Measurements from ENCODE around the gene DLL4.
"Not testable (repeated sequence)": the region's sequence is repeated elsewhere in the genome, so short reads cannot be mapped to it uniquely, and the experiment has no call there.

Gene DLL4

DNA sequence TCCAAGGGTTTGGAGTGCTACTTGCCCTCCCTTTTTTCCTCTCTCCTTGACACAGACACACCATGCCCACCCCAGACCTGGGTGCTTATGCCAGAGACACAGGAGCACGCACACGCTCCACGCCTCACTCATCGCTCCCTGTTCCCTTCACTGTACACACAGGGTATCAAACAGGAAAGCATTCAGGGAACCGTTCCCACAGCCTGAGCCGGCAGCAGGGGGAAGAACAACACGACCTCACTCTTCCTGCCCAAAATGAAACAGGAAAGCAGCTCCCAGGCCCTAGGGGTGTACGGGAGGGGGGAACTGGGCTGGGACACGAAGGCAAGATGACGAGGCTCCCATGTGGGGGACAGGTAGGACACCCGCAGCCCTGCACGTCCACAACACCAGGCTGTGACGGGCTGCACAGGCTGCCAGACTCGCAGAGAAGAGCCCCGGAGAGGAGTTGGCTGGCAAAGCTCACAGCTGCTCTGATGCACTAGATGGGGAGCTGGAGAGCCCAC, 11.2 kb downstream of the DLL4 start:
- no peak for DNase-seq (ENCODE audit: insufficient read length, low spot score)
- no peak for FAIRE-seq

DNA sequence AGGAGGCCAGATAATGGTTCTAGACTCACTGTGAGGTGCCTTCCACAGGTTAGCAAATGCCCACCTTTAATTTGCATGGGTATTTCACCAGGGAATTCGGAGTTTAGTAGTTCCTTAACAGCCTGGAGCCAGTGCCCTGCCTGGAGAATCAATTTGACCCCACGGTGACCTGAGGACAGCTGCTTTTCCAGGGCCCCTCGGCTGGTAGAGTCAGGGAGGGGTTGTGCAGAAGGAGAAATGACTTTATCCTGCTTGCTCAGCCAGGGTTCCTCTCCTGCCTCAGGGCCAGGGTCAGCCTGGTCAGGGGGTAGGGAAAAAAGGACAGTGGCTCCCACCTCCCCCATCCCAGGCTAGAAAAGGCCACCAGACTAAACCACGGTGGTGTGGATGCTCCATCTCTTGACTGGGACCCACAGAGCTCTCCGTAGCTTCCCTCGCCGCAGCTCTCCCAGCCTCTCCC, 12.0 kb downstream of the DLL4 start:
- FAIRE-seq (no peak), DNase-seq (ENCODE audit: insufficient read length, low spot score) (no peak)

DNA sequence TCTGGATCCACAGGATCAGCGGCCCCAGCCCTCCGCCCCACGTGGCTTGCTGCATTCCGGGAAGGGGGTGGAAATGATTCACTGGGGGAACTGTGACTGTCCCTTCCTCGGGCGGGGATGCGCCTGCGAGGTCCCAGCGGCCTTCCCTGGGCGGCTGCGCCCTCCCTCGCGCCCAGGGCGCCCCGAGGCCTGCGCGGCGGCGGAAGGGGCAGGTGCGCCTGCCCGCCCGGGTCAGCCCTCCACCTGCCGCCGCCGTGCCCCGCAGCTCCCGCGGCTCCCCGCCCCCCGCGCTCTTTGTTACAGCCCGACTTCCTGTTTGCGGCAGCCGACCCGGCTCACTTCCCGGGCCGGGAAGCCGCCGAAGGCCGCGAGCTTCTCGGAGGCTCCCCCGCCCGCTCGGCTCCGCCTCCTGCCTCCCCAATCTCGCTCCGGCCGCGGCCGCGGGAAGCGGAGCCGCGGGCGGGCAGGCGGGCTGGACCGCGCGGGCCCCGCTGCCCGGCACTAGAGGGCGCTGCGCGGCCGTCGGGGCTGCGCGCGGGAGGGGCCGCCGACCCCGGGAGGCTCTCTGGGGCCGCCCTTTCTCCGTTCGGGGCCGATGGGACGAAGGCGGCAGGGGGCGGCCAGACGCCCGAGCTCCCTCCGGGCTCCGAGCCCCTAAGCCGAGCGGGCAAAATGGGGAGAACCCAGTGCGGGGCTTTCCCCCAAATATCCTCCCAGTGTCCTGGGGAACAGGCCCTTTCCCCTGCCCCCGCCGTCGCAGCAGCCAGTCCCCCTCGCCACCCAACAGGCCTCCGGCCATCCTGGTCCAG, 12.6 kb downstream of the DLL4 start:
- FAIRE-seq (no peak), DNase-seq (ENCODE audit: insufficient read length, low spot score) (peak; percentile 76)

GRCh38 chr15:40942337-40942854, 13.3 kb downstream of the DLL4 start:
- FAIRE-seq (no peak), DNase-seq (ENCODE audit: insufficient read length, low spot score) (no peak)

DNA sequence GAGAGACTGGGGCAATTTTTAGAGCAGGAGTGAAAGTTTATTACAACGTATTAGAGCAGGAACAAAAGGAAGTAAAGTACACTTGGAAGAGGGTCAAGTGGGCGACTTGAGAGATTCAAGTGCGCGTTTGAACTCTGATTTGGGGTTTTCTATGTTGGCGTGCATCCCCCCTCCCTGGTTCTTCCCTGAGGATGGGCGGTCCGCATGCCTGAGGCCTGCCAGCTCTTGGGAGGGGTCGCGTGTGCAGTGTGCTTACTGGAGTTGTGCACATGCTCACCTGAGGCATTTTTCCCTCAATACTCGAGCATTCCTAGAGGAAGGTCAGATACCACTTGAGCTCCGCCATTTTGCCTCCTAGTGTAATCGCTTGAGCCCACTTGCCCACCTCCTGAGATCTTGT, 13.7 kb downstream of the DLL4 start:
- DNase-seq (ENCODE audit: insufficient read length, low spot score), result no peak
- FAIRE-seq, result no peak

DNA sequence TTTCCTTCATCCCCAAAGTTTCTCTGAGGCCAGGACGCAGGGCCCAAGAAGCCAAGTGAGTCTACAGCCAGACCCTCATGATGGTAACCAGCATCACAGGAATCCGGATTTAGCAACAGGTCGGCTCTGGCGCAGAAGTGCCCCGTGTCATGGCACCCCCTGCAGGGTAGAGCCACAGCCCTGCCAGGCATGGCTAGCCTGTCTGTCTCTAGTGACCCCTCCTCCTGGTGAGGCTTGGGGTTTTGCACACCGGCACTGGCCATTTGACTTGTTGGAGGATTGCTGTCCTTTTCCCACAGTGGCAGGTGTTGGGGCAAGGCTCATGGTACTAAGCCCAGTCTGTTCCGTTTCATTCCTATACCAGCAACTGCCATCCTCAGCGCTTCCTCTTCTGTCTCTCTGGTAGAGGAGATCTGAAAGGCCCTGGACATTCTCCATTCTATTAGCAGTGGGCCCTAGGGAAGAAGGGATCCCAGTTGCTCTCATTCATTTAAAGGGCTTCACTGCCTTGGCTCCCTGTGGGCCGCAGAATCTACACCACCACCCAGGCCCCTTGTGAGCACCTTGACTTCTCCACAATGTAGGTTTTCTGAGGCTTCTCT, 14.7 kb downstream of the DLL4 start:
- DNase-seq (ENCODE audit: insufficient read length, low spot score) (no peak), FAIRE-seq (no peak)

- FAIRE-seq (no peak), DNase-seq (ENCODE audit: insufficient read length, low spot score) (no peak)
Observed at GRCh38 chr15:40944510-40945296, 15.6 kb downstream of the DLL4 start.

GRCh38 chr15:40948706-40949473, 19.8 kb downstream of the DLL4 start:
- no peak for DNase-seq (ENCODE audit: insufficient read length, low spot score)
- FAIRE-seq, result no peak

GRCh38 chr15:40949756-40950207, 20.6 kb downstream of the DLL4 start:
- no peak for DNase-seq (ENCODE audit: insufficient read length, low spot score)

GRCh38 chr15:40951764-40952163, 22.6 kb downstream of the DLL4 start:
- FAIRE-seq, result no peak

More at GRCh38 chr15:40949756-40950207, 20.6 kb downstream of the DLL4 start:
- FAIRE-seq, result no peak

GRCh38 chr15:40952301-40952900, 23.3 kb downstream of the DLL4 start:
- FAIRE-seq (no peak), DNase-seq (ENCODE audit: insufficient read length, low spot score) (no peak)

More at GRCh38 chr15:40951764-40952163, 22.6 kb downstream of the DLL4 start:
- no peak for DNase-seq (ENCODE audit: insufficient read length, low spot score)

DNA sequence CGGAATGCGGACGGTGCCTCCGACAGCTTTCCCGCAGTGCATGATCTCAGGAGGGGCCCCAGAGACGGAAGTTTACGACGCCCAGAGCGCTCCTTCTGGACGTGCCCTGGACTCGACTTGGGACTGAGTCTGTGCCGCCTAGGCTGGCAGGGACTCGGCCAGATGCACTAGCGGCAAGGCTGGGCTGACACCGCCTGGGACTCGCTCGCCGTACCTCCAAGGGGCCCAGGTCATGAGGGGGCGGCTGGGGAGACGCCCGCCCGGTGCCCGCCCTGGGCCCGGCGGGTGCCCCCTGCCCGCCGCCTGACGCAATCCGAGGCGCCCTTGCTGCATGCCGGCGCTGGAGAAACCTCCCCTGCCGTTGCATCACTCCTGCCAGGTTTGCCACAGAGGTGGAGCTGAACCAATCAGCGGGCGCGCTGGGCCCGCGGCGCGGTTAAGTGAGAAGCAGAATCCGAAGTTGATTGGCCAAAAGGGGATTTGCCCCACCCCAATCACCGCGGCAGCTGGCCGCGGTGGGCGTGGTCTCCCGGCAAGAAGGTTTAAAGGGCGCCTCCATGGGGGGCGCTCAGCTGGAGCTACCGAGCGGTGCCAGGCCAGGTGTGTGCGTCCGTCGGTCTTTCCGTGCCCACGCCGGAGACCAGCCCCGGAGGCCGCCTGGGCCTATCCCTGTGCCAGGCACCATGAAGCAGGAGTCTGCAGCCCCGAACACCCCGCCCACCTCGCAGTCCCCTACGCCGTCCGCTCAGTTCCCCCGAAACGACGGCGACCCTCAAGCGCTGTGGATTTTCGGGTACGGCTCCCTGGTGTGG, 24.0 kb downstream of the DLL4 start, which contains the start of gene CHAC1:
Gene CHAC1, plus strand, starts transcription at position 571 of the 812 bp plus-strand sequence. Its CDS starts 113 bp downstream, at position 684.
- DNase-seq (ENCODE audit: insufficient read length, low spot score), result peak; percentile 98
- FAIRE-seq, result peak; percentile 91

DNA sequence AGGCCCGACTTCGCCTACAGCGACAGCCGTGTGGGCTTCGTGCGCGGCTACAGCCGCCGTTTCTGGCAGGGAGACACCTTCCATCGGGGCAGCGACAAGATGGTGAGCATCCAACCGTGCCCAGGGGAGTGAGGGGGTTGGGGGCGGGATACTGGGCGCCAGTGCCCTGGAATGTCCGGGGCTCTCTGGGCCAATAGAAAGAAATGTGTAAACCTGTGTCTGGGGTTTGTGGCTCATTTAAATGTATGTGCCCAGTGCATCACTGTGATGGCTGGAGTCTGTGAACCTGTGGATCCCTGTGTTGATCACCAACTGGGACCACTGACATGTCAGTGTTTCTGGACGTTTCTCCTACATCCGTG, 24.6 kb downstream of the DLL4 start:
- FAIRE-seq (no peak), DNase-seq (ENCODE audit: insufficient read length, low spot score) (no peak)

- FAIRE-seq; DNase-seq (ENCODE audit: insufficient read length, low spot score): not testable (repeated sequence)
Observed at GRCh38 chr15:40954158-40954848, 25.2 kb downstream of the DLL4 start.

- DNase-seq (ENCODE audit: insufficient read length, low spot score) (no peak), FAIRE-seq (no peak)
Observed at GRCh38 chr15:40955141-40955903, 26.2 kb downstream of the DLL4 start.

GRCh38 chr15:40955930-40956540, 26.9 kb downstream of the DLL4 start:
- FAIRE-seq, result no peak
- no peak for DNase-seq (ENCODE audit: insufficient read length, low spot score)

- DNase-seq (ENCODE audit: insufficient read length, low spot score), result no peak
- no peak for FAIRE-seq
Observed at GRCh38 chr15:40956541-40956982, 27.4 kb downstream of the DLL4 start.

Data from HTR-8/SVneo (cell line).